ENCODE measurements around the gene WDR75. TPM values are rescaled to one million over a fixed set of nuclear protein-coding genes. Genes with fewer than 3 reads are reported as not detected.

WDR75 gene
- total and polyA plus RNA-seq, 2 of the 13 experiments (the other 11 are each of a cell fraction or from before 2014, with no cell fraction given) = 63.0 to 74.1 TPM

DNA sequence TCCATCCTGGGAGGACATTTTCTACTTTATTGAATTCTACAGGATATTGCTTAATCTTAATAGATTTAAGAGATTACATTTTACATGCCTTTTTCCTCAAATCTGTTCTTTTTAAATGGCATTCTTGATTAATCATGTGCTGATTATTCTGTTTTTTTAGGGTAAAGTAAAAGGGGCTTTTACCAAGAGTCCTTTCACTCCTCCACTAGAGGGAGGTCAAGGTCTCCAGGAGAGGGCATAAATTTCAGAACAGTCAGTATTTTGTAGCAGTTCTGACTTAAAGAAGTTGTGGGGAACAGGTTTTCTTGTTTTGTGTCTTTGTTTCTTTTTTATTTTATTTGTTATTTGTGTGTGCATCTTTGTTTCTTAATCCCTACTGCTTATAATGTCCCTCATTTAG lies 25.4 kb downstream of the WDR75 start:
- Histone ChIP-seq H2AFZ (ENCODE audit: low read length) (no peak overlapping the region), H3K4me1 (ENCODE audit: insufficient read depth, low read length) (0 out of 2 replicates have a peak, but pooled peaks cover 10% of the 10 kb centered on the region), H3K9ac (ENCODE audit: insufficient read depth, low read depth, low read length) (no peak overlapping the region), H3K36me3 (replicated peaks in 1 of 2; ENCODE audit: control insufficient read depth in 1 of 2, insufficient read depth in 2 of 2, low read length in 2 of 2) (peaks cover 27 to 87% of the 10 kb centered on the region in 2 experiments), H4K20me1 (ENCODE audit: insufficient read depth, low read length) (no peaks in the 10 kb centered on the region), H3K79me2 (ENCODE audit: insufficient read depth, low read length) (no peaks in the 10 kb centered on the region), H3K27me3 (ENCODE audit: control insufficient read depth in 1 of 2, insufficient read depth in 2 of 2, low read length in 2 of 2) (no peaks in the 10 kb centered on the region), H3K27ac (ENCODE audit: extremely low read length, insufficient read depth, low read length) (no peak overlapping the region), H3K9me3 (ENCODE audit: low read length) (no peaks in the 10 kb centered on the region), H3K4me3 (replicated peaks in 1 of 3; ENCODE audit: insufficient read depth in 1 of 3, low read depth in 2 of 3, low read length in 3 of 3) (no peak overlapping the region), H3K4me2 (ENCODE audit: low read depth, low read length) (no peak overlapping the region)
- no TSS peak for BruUV-seq (replicated peaks)
- DNase-seq (ENCODE audit: low spot score) = peak; percentile 55
- ChIA-PET POLR2A (no interaction called here), CTCF (ENCODE audit: low intra/inter-chr PET ratio, low total read pairs) (interaction anchor here (1.6 to 2.8 kb wide), 3 partner anchors 163 to 195 kb away, joined by 3 to 19 read pairs (median 13); partner anchors contain the start of gene ASNSD1)
- in situ Hi-C loops (cut with HindIII; ENCODE audit: extremely low pct_ligation_motif_present, low pct_unique_long_range_greater_than_20kb) = no loop called here
- ATAC-seq = peak; percentile 78
- intact Hi-C loops (cut with micrococcal nuclease; ENCODE audit: unreplicated experiment) = loop anchor here (1.0 to 2.0 kb wide), 3 partner anchors 114 to 232 kb away; partner anchors contain the start of gene SLC40A1
- FAIRE-seq = no peak
- TF ChIP-seq ZBTB38 (CRISPR knock-in tag; IDR thresholded peaks at IDR 0.05) (no peak), IKZF4 (CRISPR knock-in tag; IDR thresholded peaks at IDR 0.05; ENCODE audit: borderline replicate concordance, low read depth, not compliant biosample characterization) (no peak), SATB2 (CRISPR knock-in tag; IDR thresholded peaks at IDR 0.05) (no peak), EZH2 (conservative IDR thresholded peaks at IDR 0.05; ENCODE audit: low read depth, low read length) (no peak), MED8 (CRISPR knock-in tag; IDR thresholded peaks at IDR 0.05; ENCODE audit: insufficient replicate concordance) (no peak), ATAD3A (CRISPR knock-in tag; IDR thresholded peaks at IDR 0.05) (no peak), RAD21 (CRISPR knock-in tag; IDR thresholded peaks at IDR 0.05) (peak; percentile 74), SMC3 (IDR thresholded peaks at IDR 0.05; ENCODE audit: low read length) (peak; percentile 74), ZNF530 (CRISPR knock-in tag; IDR thresholded peaks at IDR 0.05; ENCODE audit: low read depth) (no peak), E2F5 (CRISPR knock-in tag; conservative IDR thresholded peaks at IDR 0.05) (no peak), RXRA (CRISPR knock-in tag; IDR thresholded peaks at IDR 0.05) (no peak), ZBTB2 (CRISPR knock-in tag; IDR thresholded peaks at IDR 0.05; ENCODE audit: low read depth) (no peak), TSC22D2 (CRISPR knock-in tag; IDR thresholded peaks at IDR 0.05; ENCODE audit: borderline replicate concordance) (no peak), ZNF710 (CRISPR knock-in tag; IDR thresholded peaks at IDR 0.05; ENCODE audit: borderline replicate concordance) (no peak), RAD51 (IDR thresholded peaks at IDR 0.05; ENCODE audit: borderline replicate concordance) (no peak), SRSF1 (optimal IDR thresholded peaks at IDR 0.05; ENCODE audit: low read depth, low read length) (no peak)
- TF ChIP-seq, protein P1, sequence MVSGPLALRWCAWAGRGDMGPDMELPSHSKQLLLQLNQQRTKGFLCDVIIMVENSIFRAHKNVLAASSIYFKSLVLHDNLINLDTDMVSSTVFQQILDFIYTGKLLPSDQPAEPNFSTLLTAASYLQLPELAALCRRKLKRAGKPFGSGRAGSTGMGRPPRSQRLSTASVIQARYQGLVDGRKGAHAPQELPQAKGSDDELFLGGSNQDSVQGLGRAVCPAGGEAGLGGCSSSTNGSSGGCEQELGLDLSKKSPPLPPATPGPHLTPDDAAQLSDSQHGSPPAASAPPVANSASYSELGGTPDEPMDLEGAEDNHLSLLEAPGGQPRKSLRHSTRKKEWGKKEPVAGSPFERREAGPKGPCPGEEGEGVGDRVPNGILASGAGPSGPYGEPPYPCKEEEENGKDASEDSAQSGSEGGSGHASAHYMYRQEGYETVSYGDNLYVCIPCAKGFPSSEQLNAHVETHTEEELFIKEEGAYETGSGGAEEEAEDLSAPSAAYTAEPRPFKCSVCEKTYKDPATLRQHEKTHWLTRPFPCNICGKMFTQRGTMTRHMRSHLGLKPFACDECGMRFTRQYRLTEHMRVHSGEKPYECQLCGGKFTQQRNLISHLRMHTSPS (CRISPR knock-in tag; IDR thresholded peaks at IDR 0.05; ENCODE audit: low read depth) = no peak
